SK-N-SH treated with all-trans-retinoic acid at 6 μM for 48 hours (cell line): ENCODE measurements around the gene GPR132.
"Not testable (repeated sequence)": the region's sequence is repeated elsewhere in the genome, so short reads cannot be mapped to it uniquely, and the experiment has no call there.

ENCODE experiments used
- ATAC-seq: fragments of 200-7000 bp; cut with Tn5 transposase; 3 replicates; pipeline ENCODE4 v1.9.1; 2020; ENCODE audit warnings: mild to moderate bottlenecking, moderate library complexity
- ARNTL ChIP-seq: fragments of 450-650 bp; formaldehyde crosslinking; IDR thresholded peaks from 2 replicates; pipeline ENCODE4 v1.5.0; 2020; ENCODE audit warnings: low read depth, mild to moderate bottlenecking, moderate library complexity, borderline replicate concordance
- BACH2 ChIP-seq: fragments of 250-450 bp; sonication (Bioruptor Pico); IDR thresholded peaks from 2 replicates; pipeline ENCODE4 v1.9.0; 2021; ENCODE audit warnings: mild to moderate bottlenecking, borderline replicate concordance
- CSDC2 ChIP-seq: fragments of 250-450 bp; sonication (Bioruptor Pico); IDR thresholded peaks from 2 replicates; pipeline ENCODE4 v1.5.0; 2020; ENCODE audit warnings: mild to moderate bottlenecking, moderate library complexity
- ESRRG ChIP-seq: fragments of 250-450 bp; sonication (Bioruptor Pico); IDR thresholded peaks from 2 replicates; pipeline ENCODE4 v1.6.1; 2021; ENCODE audit warnings: mild to moderate bottlenecking
- GLIS3 ChIP-seq: fragments of 250-450 bp; sonication (Bioruptor Pico); IDR thresholded peaks from 2 replicates; pipeline ENCODE4 v1.5.0; 2020; ENCODE audit warnings: mild to moderate bottlenecking, moderate library complexity
- OSR1 ChIP-seq: fragments of 250-450 bp; sonication (Bioruptor Pico); IDR thresholded peaks from 2 replicates; pipeline ENCODE4 v1.8.0; 2022; ENCODE audit warnings: moderate library complexity, mild to moderate bottlenecking, inconsistent platforms
- POU6F1 ChIP-seq: fragments of 250-450 bp; sonication (Bioruptor Pico); IDR thresholded peaks from 2 replicates; pipeline ENCODE4 v1.8.0; 2021; ENCODE audit warnings: low read depth, mild to moderate bottlenecking, moderate library complexity, borderline replicate concordance
- PPARA ChIP-seq: fragments of 250-450 bp; sonication (Bioruptor Pico); IDR thresholded peaks from 2 replicates; pipeline ENCODE4 v1.5.0; 2020; ENCODE audit warnings: mild to moderate bottlenecking, borderline replicate concordance
- RARB ChIP-seq: fragments of 250-450 bp; sonication (Bioruptor Pico); IDR thresholded peaks from 2 replicates; pipeline ENCODE4 v1.8.0; 2021; ENCODE audit warnings: mild to moderate bottlenecking, moderate library complexity
- SNAI2 ChIP-seq: fragments of 250-450 bp; sonication (Bioruptor Pico); IDR thresholded peaks from 2 replicates; pipeline ENCODE4 v1.5.0; 2020; ENCODE audit warnings: mild to moderate bottlenecking, moderate library complexity
- TCF4 ChIP-seq: fragments of 250-450 bp; sonication (Bioruptor Pico); IDR thresholded peaks from 2 replicates; pipeline ENCODE4 v1.8.0; 2021; ENCODE audit warnings: mild to moderate bottlenecking, moderate library complexity, borderline replicate concordance
- TOX ChIP-seq: fragments of 250-450 bp; sonication (Bioruptor Pico); IDR thresholded peaks from 2 replicates; pipeline ENCODE4 v1.8.0; 2021; ENCODE audit warnings: mild to moderate bottlenecking, moderate library complexity, borderline replicate concordance
- TSHZ2 ChIP-seq: fragments of 250-450 bp; sonication (Bioruptor Pico); IDR thresholded peaks from 2 replicates; pipeline ENCODE4 v1.5.0; 2020; ENCODE audit warnings: mild to moderate bottlenecking, moderate library complexity
- ZC3H10 ChIP-seq: fragments of 250-450 bp; sonication (Bioruptor Pico); IDR thresholded peaks from 2 replicates; pipeline ENCODE4 v1.5.1; 2021; ENCODE audit warnings: mild to moderate bottlenecking, moderate library complexity
- ZFP3 ChIP-seq: fragments of 250-450 bp; sonication (Bioruptor Pico); IDR thresholded peaks from 2 replicates; pipeline ENCODE4 v1.5.0; 2020; ENCODE audit warnings: mild to moderate bottlenecking, moderate library complexity
- ZFP30 ChIP-seq: fragments of 450-650 bp; formaldehyde crosslinking; IDR thresholded peaks from 2 replicates; pipeline ENCODE4 v1.5.0; 2022; ENCODE audit warnings: mild to moderate bottlenecking, moderate library complexity
- ZNF565 ChIP-seq: fragments of 450-650 bp; formaldehyde crosslinking; conservative IDR thresholded peaks from 2 replicates; pipeline ENCODE4 v1.5.0; 2020; ENCODE audit warnings: low read depth, mild to moderate bottlenecking, moderate library complexity
- ZNF70 ChIP-seq: fragments of 450-650 bp; formaldehyde crosslinking; IDR thresholded peaks from 2 replicates; pipeline ENCODE4 v1.5.0; 2020; ENCODE audit warnings: mild to moderate bottlenecking, moderate library complexity
- ZNF8 ChIP-seq: fragments of 450-650 bp; formaldehyde crosslinking; IDR thresholded peaks from 2 replicates; pipeline ENCODE4 v1.5.0; 2020; ENCODE audit warnings: mild to moderate bottlenecking, moderate library complexity
- TF ChIP-seq, protein P1 (sequence below): fragments of 250-450 bp; sonication (Bioruptor Pico); IDR thresholded peaks from 2 replicates; pipeline ENCODE4 v1.5.1; 2021; ENCODE audit warnings: mild to moderate bottlenecking, moderate library complexity

GPR132 gene

GRCh38 chr14:105064721-105065143 is 498 bp downstream of the GPR132 start:
- ATAC-seq = peak; percentile 59
- TF ChIP-seq CSDC2 (CRISPR knock-in tag) = no peak
- no peak for TF ChIP-seq GLIS3 (CRISPR knock-in tag)
- TF ChIP-seq ESRRG (CRISPR knock-in tag) = no peak
- no peak for TF ChIP-seq ZFP3
- no peak for TF ChIP-seq TCF4 (CRISPR knock-in tag)
- no peak for TF ChIP-seq BACH2 (CRISPR knock-in tag)
- TF ChIP-seq OSR1 (CRISPR knock-in tag) = no peak
- no peak for TF ChIP-seq ZC3H10 (CRISPR knock-in tag)

DNA sequence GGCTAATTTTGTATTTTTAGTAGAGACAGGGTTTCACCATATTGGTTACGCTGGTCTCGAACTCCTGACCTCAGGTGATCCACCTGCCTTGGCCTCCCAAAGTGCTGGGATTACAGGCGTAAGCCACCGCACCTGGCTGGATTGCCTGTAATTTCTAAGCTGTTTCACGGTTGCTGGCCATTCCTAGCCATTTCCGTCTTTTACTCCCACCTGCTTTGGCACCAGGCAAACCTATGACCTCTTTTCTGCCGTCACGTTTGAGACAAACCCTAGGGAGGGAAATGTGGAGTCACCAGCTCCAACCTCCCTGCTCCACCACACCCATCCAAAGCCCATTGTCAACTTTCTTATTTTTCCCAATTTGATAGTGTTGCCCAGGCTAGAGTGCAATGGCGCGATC is 1.2 kb downstream of the GPR132 start:
- no peak for ATAC-seq
- TF ChIP-seq ZNF8 (no peak), ZNF565 (CRISPR knock-in tag) (no peak), ZFP30 (CRISPR knock-in tag) (no peak), SNAI2 (CRISPR knock-in tag) (no peak), TCF4 (CRISPR knock-in tag) (no peak), TOX (CRISPR knock-in tag) (no peak), PPARA (CRISPR knock-in tag) (no peak), RARB (CRISPR knock-in tag) (no peak)
- TF ChIP-seq, protein P1, sequence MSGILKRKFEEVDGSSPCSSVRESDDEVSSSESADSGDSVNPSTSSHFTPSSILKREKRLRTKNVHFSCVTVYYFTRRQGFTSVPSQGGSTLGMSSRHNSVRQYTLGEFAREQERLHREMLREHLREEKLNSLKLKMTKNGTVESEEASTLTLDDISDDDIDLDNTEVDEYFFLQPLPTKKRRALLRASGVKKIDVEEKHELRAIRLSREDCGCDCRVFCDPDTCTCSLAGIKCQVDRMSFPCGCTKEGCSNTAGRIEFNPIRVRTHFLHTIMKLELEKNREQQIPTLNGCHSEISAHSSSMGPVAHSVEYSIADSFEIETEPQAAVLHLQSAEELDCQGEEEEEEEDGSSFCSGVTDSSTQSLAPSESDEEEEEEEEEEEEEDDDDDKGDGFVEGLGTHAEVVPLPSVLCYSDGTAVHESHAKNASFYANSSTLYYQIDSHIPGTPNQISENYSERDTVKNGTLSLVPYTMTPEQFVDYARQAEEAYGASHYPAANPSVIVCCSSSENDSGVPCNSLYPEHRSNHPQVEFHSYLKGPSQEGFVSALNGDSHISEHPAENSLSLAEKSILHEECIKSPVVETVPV (CRISPR knock-in tag) = no peak

GRCh38 chr14:105063506-105063905 is 1.7 kb downstream of the GPR132 start:
- not testable (repeated sequence) for ATAC-seq

DNA sequence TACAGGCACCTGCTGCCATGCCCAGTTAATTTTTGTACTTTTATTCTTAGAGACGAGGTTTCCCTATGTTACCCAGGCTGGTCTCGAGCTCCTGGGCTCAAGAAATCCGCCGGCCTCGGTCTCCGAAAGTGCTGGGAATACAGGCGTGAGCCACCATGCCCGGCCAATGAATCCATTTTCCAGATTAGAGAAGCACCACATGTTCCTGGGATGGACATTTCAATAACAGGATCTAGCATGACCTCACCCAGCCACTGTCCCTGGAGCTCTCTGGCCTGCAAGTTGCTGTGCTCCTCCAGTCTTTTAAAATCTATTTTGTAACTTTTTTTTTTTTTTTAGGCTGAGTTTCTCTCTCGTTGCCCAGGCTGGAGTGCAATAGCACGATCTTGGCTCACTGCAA is 2.2 kb downstream of the GPR132 start:
- TF ChIP-seq PPARA (CRISPR knock-in tag) (no peak), TSHZ2 (CRISPR knock-in tag) (no peak), ZFP3 (no peak), ZNF70 (CRISPR knock-in tag) (no peak), TCF4 (CRISPR knock-in tag) (no peak), TOX (CRISPR knock-in tag) (no peak), BACH2 (CRISPR knock-in tag) (no peak), ARNTL (CRISPR knock-in tag) (no peak), OSR1 (CRISPR knock-in tag) (no peak), RARB (CRISPR knock-in tag) (no peak), SNAI2 (CRISPR knock-in tag) (no peak), ZFP30 (CRISPR knock-in tag) (no peak), POU6F1 (CRISPR knock-in tag) (no peak), CSDC2 (CRISPR knock-in tag) (no peak), ZC3H10 (CRISPR knock-in tag) (no peak), ZNF565 (CRISPR knock-in tag) (no peak)
- TF ChIP-seq, protein P1 (CRISPR knock-in tag) = no peak
- ATAC-seq = no peak
